NCI-H1930 (cell line): Measurements from ENCODE around the gene KRT76.
"Not testable (repeated sequence)": the region's sequence is repeated elsewhere in the genome, so short reads cannot be mapped to it uniquely, and the experiment has no call there.

ENCODE experiments used
- DNase-seq, 2 experiments: peaks; one replicate each; lab custom pipeline; 2025; lab: John Stamatoyannopoulos, UW

KRT76 gene

DNA sequence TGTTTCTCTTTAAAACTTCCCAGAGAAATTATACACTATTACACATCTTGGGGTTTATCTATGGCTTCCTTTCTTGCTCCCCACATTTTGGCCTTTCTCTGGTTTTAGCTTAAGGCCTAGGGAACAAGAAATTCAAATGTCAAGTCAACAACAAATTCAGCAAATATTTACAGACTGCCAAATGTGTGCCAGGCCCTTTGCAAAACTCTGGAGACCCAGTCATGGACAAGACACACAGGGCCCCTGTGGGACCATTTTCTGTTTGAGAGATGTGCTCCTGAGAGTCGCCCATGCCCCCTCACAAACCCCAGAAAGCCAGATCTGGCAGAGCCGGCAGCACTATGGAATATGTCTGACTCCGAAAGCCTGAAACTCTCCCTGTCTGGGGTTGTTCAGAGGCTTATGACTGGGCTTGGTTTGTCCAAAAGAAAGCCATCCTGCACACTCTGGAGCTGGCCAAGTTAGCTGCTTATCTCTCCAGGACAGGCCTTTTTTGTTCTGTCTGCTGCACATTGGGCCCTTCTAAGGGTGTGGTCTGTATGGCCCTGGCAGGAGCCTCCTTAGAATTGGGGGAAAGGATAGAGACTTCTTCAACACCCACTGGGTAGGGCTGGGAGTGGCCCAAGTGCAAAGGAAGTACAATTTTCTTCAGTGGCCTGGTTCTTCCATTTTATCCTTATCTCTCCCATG lies 19.8 kb upstream of the KRT76 start:
- no peak for DNase-seq

DNA sequence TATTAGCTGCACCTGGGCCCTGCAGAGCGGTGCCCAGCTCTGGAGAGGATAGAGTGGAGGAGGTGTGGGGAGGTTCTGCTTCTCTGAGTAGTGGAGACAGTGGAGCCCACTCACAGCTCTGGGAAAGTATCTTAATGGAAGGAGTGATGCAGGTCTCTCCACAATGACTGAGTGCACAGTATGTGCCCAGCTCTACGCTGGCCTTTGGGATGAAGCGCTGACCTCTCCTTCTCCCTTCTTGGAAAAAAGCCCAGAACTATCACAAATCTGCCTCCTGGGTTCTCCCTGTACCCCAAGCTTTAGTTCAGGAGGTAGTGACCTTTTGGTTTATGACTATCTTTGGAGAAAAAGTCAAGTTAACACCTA lies 19.3 kb upstream of the KRT76 start:
- DNase-seq: no peak

DNA sequence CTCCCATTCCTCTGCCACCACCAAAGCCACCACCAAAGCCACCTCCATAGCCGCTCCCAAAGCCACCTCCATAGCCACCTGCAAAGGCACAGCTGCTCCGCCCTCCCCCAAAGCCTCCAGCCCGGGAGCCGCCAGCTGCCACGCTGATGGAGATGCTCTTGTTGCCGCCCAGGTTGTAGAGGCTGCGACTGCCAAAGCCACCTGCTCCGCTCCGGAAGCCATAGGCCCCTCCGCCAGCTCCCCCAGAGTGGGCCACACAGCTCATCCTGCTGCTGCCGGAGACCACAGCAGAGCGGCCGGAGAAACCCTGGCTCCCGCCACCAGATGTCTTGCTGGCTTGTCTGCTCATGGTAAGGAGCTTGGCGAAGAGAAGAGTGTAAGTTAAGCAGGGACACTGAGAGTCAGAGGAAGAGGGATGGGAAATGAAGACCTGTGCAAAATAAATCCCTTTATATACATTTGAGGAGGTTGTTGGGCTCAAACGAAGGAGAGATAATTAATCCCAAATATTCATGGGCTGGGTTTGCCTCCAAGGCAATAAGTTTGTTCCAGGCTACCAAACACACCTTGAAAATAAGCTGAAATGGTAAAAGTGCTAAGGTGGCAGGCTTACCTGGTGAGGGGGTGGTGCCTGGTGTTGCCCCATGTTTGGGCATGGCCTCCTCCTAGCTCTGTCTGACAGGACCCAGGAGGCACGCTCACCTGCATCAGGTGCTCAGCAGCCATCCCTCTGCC lies 18.7 kb upstream of the KRT76 start, which contains the start of gene KRT3:
KRT3 (minus strand) TSS at position 424 of the 735 bp plus-strand sequence; CDS start at position 349, 75 bp downstream.
- no peak for DNase-seq

DNA sequence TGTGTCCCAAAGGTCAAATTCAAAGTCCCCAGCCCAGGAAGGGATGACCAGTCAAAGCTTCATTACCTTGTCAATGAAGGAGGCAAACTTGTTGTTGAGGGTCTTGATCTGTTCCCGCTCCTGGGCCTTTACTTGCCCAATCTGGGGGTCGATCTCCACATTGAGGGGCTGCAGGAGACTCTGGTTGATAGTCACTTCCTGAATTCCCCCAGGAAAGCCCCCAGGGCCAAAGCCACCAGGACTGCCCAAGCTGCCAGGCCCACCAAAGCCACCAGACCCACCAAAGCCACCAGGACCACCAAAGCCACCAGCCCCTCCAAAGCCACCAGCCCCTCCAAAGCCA lies 18.2 kb upstream of the KRT76 start:
- DNase-seq: not testable (repeated sequence)

DNA sequence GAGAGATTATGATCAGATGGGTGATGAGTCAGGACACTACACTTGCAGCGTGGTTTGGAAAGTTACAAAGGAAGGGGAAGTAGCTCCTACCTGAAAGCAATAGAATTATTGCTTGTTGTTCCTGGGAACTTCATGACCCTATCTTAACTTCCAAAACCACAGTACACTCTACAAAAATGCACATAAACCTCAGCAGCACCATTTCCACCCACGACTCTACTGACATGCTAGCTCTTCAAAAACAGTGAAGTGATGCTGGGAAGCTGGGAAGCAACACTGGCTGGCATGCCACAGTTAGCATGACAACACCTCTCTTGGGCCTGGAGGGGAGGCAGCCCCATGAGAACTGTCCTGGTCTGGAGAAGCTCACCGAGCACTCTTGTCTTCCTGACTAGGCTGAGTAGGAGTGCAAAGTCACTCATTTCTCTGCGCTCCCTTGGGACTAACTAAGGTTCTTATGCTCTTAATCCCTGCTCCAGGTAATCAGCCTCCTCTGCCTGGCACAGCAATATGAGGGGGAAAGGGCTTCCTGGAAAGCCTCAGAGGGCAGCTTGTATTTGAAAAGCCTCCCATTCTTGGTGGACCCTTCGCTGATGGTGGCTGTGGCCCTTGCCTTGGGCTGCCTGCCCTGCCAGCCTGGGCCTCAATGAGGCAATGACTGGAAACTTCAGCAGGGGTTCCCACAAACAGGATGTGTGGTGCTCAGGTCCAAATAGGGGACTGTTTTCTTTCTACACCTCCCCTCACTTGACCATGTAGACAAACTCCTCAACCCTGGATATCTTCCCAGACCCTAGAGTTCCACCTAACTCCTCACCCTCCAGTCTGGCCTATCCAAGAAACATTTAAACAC lies 17.6 kb upstream of the KRT76 start:
- no peak for DNase-seq

DNA sequence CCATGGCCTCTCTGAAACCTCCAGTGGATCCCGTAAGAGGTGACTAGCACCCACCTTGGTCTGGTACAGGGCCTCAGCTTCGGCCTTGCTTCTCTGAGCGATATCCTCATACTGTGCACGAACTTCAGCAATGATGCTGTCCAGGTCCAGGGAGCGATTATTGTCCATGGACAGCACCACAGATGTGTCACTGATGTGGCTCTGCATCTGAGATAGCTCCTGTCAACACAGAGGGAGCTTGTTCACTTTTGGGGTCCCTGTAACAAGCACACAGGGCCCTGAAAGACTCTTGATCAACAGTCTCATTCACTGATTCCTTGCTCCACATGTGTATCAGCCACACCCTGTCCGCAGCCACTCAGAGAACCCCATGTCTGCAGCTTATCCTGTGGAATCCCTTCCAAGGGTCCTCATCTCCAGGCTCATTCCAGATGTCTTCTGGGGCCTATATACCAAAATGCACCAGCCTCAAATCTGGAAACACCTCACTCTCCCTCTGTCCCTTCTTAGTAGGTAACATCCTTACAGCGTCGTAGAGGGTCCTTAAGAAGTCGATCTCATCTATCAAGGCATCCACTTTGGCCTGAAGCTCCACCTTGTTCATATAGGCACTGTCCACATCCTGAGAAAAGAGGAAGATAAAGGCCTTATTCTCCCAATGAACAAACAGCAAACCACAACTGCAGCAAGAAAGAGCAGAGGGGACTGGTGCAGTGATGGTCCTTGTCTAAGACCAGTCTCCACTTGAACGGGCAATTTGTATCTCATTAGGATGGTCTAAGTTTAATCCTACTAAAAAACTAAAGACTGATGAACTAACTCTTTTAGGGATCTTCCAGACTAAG lies 15.3 kb upstream of the KRT76 start:
- DNase-seq: no peak

DNA sequence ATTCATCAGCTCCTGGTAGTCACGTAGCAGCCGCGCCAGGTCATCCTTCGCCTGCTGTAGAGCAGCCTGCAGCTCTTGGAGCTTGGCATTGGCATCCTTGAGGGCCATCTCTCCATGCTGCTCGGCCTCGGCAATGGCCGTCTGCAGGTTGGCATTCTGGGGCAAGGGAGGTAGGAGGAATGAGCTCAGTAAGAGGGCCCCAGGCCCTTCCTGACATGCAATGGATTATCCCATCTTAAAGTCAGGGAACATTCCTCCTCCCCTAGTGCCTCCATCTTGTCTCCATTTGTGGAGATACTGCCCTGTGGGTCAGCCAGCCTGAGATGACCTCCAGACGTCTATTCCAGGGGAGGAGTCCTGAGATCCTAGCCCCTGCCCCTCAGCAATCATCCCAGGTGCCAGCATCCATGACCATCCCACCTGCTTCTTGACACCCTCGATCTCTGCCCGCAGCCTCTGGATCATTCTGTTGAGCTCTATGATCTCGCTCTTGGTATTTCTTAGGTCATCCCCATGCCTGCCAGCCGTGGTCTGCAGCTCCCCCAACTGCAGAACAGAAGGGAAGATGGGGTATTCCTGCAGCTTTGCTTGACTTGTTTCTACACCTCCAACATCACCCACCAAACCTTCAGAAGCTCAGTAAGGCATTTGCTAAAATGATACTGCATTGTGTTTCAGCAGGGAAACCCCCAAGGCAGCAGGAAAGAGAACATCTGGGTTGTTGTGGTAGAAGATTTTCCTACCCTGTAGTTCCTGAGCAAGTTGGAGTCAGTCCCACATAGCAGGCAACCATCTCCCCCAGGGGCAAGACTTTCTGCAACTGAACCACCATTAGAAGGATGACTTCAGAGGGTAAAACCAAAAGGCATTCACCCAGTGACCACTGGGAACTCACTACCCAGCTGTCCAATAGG lies 14.4 kb upstream of the KRT76 start:
- DNase-seq: no peak

DNA sequence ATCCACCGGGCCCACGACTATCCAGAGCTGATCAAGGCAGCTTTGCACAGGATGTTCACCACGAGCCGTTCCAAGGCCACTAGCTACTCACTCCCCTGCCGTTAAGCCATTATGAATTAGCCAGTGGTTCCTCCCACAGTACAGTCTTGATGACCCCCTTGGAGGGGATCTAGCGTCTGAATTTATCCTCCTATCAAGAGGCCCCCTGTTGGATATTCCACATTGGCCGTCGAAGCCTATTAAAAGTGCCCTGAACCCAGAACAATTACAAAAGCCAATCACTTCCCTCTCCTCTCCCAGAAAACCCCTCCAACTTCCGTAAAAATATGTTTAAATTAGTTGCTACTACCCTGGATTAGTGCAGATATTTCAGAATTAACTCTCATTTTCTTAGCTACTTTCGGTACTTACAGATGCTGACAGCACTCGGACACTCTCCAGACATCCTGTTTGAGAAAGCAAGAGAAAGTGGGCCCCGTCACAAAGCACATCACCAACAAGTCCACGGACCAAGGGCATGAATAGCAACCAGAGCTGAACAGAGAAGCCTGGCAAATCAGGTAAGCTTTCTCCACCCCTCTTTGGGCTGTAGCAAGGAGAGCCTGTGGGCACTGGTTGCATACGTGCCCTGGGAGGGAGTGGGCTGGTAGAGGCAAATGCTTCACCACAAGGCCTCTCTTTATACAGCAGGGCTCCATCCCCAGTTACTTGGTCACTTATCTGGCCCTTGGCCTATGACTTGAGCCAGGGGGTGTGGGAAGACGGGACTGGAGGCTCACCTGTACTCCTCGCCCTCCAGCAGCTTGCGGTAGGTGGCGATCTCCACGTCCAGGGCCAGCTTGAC lies 13.5 kb upstream of the KRT76 start:
- no peak for DNase-seq

DNA sequence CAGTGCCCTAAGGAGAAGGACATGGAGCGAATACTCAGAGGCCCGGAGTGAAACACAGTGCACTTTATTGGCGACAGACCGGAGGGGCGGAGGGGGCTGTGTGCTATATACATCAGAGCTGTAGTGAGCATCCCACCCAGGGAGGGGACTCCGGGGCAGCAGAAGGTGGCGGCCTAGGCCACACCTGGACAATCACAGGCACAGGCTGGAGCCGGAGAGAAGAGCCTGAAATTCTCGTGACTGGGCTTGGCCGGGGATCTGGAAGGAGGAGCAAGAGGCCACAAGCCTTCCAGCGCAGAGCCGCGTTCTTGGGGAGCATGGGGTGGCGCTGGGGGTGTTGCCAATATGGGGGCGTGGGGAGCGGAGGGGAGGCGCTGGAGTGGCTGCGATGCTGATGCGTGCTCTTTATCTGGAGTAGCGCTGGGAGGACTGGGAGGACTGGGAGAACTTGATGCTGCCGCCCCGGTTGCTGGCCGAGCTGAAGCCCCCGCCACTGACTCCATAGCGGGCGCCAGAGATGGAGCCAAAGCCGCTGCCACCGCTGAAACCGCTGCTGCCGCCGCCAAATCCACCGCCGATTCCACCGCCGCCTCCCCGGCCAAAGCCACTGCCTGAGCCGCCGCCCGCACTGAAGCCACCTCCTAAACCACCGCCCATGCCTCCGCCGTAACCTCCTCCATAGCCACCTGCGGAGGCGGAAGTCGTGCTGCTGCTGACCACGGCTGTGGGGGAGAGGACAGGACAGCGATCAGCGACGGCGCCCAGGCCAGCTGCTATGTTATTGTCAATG lies 12.7 kb upstream of the KRT76 start:
- DNase-seq: no peak

DNA sequence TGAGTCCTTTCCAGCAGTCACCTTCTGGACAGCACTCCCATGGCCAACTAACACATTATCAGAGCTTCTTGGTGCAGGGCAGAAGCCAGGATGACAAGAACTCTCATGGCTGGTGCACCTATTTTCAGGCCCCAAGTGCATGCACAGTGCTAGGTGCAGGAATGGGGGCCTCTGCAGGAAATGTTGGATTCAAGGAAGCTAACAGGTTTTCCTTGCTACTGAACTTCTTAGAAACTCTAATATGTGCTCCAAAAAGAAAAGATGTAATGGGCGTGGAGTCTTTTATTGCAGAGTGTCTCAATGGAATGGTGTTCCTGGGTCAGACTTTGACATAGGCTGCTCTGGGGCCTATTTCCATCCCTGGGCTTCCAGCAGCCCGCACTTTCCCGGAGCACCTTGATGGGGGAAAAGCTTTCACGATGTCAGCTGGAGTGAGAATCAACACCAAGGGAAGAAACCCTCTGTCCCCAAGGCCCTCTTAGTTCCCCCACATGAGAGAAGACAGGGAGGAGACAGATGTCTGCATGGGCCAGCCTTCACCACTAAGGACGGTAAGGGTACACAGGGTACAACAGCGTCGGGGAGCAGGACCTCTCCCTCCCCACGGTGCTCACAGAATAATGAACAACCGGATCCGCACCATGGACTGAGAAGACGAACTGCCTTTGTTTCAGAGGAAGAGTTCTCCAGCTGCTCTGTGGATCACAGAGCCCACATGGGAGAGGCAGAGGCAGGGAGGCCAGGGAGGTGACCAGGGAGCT lies 11.9 kb upstream of the KRT76 start:
- no peak for DNase-seq

DNA sequence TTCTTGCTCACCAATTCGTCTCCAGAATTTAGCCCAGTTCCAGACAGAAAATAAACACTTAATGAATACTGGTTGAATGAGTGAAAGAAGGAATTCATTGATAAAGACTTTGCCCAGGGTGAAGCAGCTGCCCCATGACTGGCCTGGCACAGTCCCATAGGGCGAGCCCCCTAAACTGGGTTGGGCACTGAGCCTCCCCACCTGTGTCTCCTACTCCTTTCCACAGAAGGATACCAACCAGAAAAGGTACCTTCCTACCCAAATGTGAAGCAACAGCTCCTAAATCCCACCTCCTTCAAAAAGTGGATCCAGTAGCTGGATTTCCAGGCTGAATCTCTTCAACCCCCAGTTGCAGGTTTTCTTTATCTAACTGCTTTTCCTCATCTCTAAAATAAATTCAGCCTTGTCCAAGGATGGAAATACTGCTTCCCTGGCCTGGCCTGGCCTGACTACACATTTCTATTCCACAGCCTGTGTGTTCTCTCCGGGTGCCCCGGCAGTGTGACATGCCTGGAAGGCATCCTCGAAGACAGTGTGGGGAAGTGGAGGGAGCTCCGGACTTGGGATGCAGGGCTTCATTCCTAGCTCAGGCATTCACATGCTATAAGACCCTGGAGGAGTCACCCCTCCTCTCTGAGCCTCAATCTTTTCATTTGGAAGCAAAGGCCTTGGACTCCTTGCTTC lies 11.2 kb upstream of the KRT76 start:
- DNase-seq: no peak

DNA sequence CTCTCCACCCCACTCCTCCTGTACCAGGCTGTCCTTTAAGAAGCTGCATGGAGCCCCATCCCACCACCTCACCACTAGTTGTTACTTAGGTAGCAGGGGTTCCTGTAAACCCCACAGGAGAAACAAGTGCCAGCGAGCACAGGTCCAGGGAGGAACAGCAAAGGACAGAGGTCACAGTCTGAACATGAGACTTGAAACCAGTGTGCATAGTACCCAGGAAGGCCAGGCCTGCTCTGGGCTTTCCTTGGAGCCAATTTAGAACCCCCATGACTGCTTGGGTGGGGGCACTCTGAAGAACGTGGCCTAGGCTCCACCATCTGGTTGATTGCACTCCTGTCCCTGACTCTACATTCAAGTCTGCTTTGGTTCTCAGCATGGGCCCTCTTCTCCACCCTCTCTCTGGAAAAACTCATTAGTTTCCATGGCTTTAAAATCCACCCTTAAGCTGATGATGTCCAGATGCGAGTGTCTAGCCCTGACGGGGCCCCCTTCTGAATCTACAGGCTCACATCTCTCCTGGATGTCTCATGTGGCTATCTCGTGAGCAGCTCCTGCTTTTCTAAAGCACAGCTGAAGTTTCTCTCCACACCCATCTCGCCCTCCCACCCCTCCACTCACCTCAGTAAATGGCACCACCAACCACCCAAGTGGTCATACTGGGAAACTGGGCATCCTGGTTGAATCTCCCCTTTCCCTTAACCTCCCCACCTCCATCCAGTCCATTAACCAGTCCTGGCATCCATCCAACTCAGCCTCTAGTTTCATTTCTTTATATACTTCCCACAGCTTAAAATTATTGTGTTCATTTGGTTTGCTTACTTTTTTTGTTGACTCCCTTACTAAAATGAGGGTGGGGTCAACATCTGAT lies 10.4 kb upstream of the KRT76 start:
- no peak for DNase-seq

DNA sequence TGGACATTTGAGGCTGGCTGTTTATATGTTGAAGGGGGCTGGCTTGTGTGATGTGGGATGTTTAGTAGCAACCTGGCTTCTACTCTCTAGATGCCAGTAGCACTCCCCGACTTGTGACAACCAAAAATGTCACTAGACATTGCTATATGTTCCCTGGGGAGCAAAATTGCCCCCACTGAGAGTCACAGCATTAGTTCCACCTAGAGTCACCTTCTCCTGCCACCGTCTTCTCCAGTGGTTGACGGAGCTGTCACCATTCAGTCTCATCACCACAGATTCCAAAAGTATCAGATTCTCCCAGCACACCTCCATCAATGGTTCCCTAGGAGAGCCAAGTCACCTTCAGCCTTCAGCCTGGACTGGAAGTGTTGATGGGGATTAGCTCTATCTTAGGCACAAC lies 7.8 kb upstream of the KRT76 start:
- no peak for DNase-seq

DNA sequence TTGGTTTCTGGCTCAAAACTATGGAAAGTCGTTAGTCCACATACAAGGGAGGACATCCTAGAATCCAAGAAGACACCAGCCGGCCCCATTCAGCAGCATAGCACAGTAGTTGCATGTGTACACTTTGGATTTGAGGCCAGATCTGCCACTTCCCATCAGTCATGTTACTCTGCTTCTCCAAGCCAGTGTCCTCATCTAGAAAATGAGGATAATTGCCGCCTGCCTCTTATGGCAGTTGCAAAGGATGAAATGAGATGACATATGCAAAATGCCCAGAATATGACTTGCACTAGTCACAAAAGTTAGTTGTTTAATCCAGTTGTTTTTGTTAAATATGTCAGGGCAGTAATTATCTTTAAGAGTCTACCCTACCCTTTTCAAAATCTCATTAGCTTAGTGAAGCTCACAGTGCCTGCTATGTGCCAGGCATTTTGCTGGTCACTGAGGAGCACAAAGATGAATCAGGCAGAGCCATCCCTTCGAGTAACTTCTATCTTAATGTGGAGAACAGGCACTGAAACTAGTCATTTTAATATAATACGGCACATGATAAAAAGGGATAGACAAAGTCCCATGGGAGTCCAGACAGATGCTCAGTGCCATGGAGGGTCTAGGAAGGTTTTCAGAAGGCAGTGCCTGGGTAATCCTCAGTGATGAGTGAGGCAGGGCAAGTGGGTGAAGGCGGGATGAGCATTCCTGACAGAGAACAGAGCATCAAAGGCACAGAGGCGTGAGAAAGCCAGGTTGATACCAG lies 6.6 kb upstream of the KRT76 start:
- no peak for DNase-seq

DNA sequence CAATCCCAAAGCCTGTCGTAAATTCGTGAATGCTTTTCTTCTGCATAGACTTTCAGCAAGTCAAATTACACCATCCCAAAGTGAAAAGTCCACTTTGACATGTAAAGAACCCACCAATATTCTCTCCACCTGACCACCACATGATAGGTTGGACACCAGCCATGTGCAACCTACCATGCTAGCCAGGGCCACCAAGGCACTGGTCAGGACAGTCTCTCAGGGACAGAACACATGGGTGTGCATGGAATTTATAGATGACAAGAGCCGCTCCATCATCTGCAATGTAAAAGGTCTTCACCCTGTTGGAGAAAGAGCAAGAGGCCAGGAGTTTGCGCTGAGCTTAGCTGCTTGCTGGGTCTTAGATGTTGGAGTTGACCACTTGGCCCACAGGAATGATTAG lies 5.4 kb upstream of the KRT76 start:
- DNase-seq: no peak
